NT2/D1 (cell line): ENCODE measurements around the gene NRCAM.

Source experiments
- DNase-seq: peaks from one replicate; pipeline ENCODE4 v3.0.0-alpha.2; 2011; ENCODE audit warnings: low read depth, low spot score
- H3K27me3 ChIP-seq: 2 replicates; pipeline ENCODE4 v1.6.0; 2011; ENCODE audit warnings: mild to moderate bottlenecking; ENCODE audit not compliant: insufficient read length, insufficient read depth
- H3K36me3 ChIP-seq: 2 replicates; pipeline ENCODE4 v1.6.1; 2011; ENCODE audit warnings: mild to moderate bottlenecking, low read length, mixed read lengths; ENCODE audit not compliant: insufficient read depth, insufficient read length
- H3K4me1 ChIP-seq: 2 replicates; pipeline ENCODE4 v1.5.1; 2011; ENCODE audit not compliant: insufficient read depth, insufficient read length
- H3K4me3 ChIP-seq: 2 replicates; pipeline ENCODE4 v1.5.1; 2011; ENCODE audit warnings: low read depth; ENCODE audit not compliant: insufficient read length
- H3K9ac ChIP-seq: 2 replicates; pipeline ENCODE4 v1.6.0; 2011; ENCODE audit warnings: low read depth; ENCODE audit not compliant: insufficient read length
- H3K9me3 ChIP-seq: 2 replicates; pipeline ENCODE4 v1.5.1; 2011; ENCODE audit warnings: mild to moderate bottlenecking, low read length; ENCODE audit not compliant: insufficient read depth
- SUZ12 ChIP-seq: IDR thresholded peaks from 2 replicates; pipeline ENCODE4 v1.6.1; 2011; ENCODE audit not compliant: insufficient read length, insufficient read depth; ENCODE audit errors: extremely low read depth
- YY1 ChIP-seq: IDR thresholded peaks from 2 replicates; pipeline ENCODE4 v1.6.1; 2011; ENCODE audit not compliant: insufficient read length, insufficient read depth
- ZNF274 ChIP-seq: IDR thresholded peaks from 2 replicates; pipeline ENCODE4 v1.6.1; 2011; ENCODE audit warnings: mild to moderate bottlenecking, low read depth, low read length

The NRCAM gene

GRCh38 chr7:108413782-108414492, 42.3 kb downstream of the NRCAM start:
- TF ChIP-seq YY1 (no peak), SUZ12 (no peak), ZNF274 (no peak)
- Histone ChIP-seq H3K9me3 (no peaks in the 10 kb centered on the region), H3K4me1 (no peaks in the 10 kb centered on the region), H3K27me3 (no peaks in the 10 kb centered on the region), H3K9ac (no peak overlapping the region), H3K36me3 (no peaks in the 10 kb centered on the region), H3K4me3 (no peak overlapping the region)
- peak; percentile 22 for DNase-seq

- Histone ChIP-seq H3K9me3 (no peaks in the 10 kb centered on the region), H3K9ac (no peak overlapping the region), H3K36me3 (no peaks in the 10 kb centered on the region), H3K4me1 (no peaks in the 10 kb centered on the region), H3K27me3 (no peaks in the 10 kb centered on the region), H3K4me3 (no peak overlapping the region)
- TF ChIP-seq YY1 (no peak), SUZ12 (no peak), ZNF274 (no peak)
- no peak for DNase-seq
Observed at GRCh38 chr7:108413337-108413736, 42.9 kb downstream of the NRCAM start.

- Histone ChIP-seq H3K9ac (no peak overlapping the region), H3K27me3 (no peaks in the 10 kb centered on the region), H3K4me1 (no peaks in the 10 kb centered on the region), H3K36me3 (no peaks in the 10 kb centered on the region), H3K9me3 (no peaks in the 10 kb centered on the region), H3K4me3 (no peak overlapping the region)
- no peak for DNase-seq
- TF ChIP-seq SUZ12: no peak
- TF ChIP-seq ZNF274: no peak
- no peak for TF ChIP-seq YY1
Observed at GRCh38 chr7:108409146-108409545, 47.1 kb downstream of the NRCAM start.

- H3K9ac ChIP-seq: no peak overlapping the region
- H3K27me3 ChIP-seq: no peaks in the 10 kb centered on the region
- no peak for DNase-seq
- H3K9me3 ChIP-seq: no peaks in the 10 kb centered on the region
- H3K36me3 ChIP-seq: no peaks in the 10 kb centered on the region
- H3K4me3 ChIP-seq: no peak overlapping the region
- TF ChIP-seq ZNF274 (no peak), SUZ12 (no peak), YY1 (no peak)
- H3K4me1 ChIP-seq: no peaks in the 10 kb centered on the region
Observed at GRCh38 chr7:108408296-108408991, 47.8 kb downstream of the NRCAM start.

GRCh38 chr7:108407676-108408075, 48.6 kb downstream of the NRCAM start:
- DNase-seq: no peak
- Histone ChIP-seq H3K27me3 (no peaks in the 10 kb centered on the region), H3K9me3 (no peaks in the 10 kb centered on the region), H3K4me1 (no peaks in the 10 kb centered on the region), H3K4me3 (no peak overlapping the region), H3K9ac (no peak overlapping the region), H3K36me3 (no peaks in the 10 kb centered on the region)
- no peak for TF ChIP-seq SUZ12
- TF ChIP-seq ZNF274: no peak
- no peak for TF ChIP-seq YY1

GRCh38 chr7:108406222-108406890, 49.9 kb downstream of the NRCAM start:
- Histone ChIP-seq H3K9me3 (no peaks in the 10 kb centered on the region), H3K9ac (no peak overlapping the region), H3K4me1 (no peaks in the 10 kb centered on the region), H3K36me3 (no peaks in the 10 kb centered on the region), H3K4me3 (no peak overlapping the region), H3K27me3 (no peaks in the 10 kb centered on the region)
- TF ChIP-seq ZNF274 (no peak), YY1 (no peak), SUZ12 (no peak)
- DNase-seq: no peak
